Activated CD4-positive, alpha-beta memory T cell treated with anti-CD3 and anti-CD28 coated beads, Interleukin-2, amount 10 ng/mL, durations not matched to agents 7 days and 5 days (primary cell): ENCODE results near the gene LRRFIP2. TPM values are rescaled to one million over a fixed set of nuclear protein-coding genes. Genes with fewer than 3 reads are reported as not detected.

Experiments used
- CTCF ChIA-PET: fragments of 350-600 bp; sonication (Branson Sonifier 250); formaldehyde crosslinking; loops from one replicate; lab custom pipeline; 2021; ENCODE audit warnings: antibody characterized with exemption, inconsistent platforms; lab: Charles Lee
- POLR2A ChIA-PET: fragments of 350-600 bp; sonication (Branson Sonifier 250); formaldehyde crosslinking; loops from one replicate; lab custom pipeline; 2021; ENCODE audit warnings: antibody characterized with exemption; lab: Charles Lee
- DNase-seq: peaks from one replicate; pipeline ENCODE4 v3.0.0-alpha.2; 2020
- H3K27ac Mint-ChIP-seq: one replicate; pipeline ENCODE4 v1.8.0; 2021; ENCODE audit warnings: mild to moderate bottlenecking, mixed read lengths
- H3K27me3 Mint-ChIP-seq: one replicate; pipeline ENCODE4 v1.8.0; 2021; ENCODE audit warnings: mixed read lengths
- H3K36me3 Mint-ChIP-seq: one replicate; pipeline ENCODE4 v1.8.0; 2021; ENCODE audit warnings: low read depth, mixed read lengths
- H3K4me1 Mint-ChIP-seq: one replicate; pipeline ENCODE4 v1.8.0; 2021; ENCODE audit warnings: mixed read lengths
- H3K4me3 Mint-ChIP-seq: one replicate; pipeline ENCODE4 v1.8.0; 2021; ENCODE audit warnings: mild to moderate bottlenecking, mixed read lengths
- H3K9me3 Mint-ChIP-seq: one replicate; pipeline ENCODE4 v1.8.0; 2021; ENCODE audit warnings: mixed read lengths
- total RNA-seq, 2 experiments: library from RNA; stranded (reverse); gene quantifications; one replicate each; pipeline ENCODE4 v1.2.3, GENCODE V29; 2021

Gene LRRFIP2
- total RNA-seq, 2 experiments from 2014 or later: 40.5 to 43.3 TPM

GRCh38 chr3:37037352-37037751 is 137.0 kb downstream of the LRRFIP2 start:
- CTCF ChIA-PET: interaction anchor here (1.4 kb wide), 1 partner anchor 13 kb away, joined by 3 read pairs; no protein-coding TSS in a partner anchor
- DNase-seq: no peak
- no peaks in the 10 kb centered on the region for H3K27me3 Mint-ChIP-seq

GRCh38 chr3:37032961-37033360 is 141.4 kb downstream of the LRRFIP2 start:
- ChIA-PET POLR2A (no interaction called here), CTCF (interaction anchor here (2.9 kb wide), 1 partner anchor 8 kb away, joined by 13 read pairs; no protein-coding TSS in a partner anchor)
- H3K27ac Mint-ChIP-seq: no peak overlapping the region
- H3K27me3 Mint-ChIP-seq: no peaks in the 10 kb centered on the region
- H3K4me1 Mint-ChIP-seq: peaks cover 5% of the 10 kb centered on the region
- peaks cover 83% of the 10 kb centered on the region for H3K36me3 Mint-ChIP-seq
- H3K4me3 Mint-ChIP-seq: no peak overlapping the region
- no peaks in the 10 kb centered on the region for H3K9me3 Mint-ChIP-seq
- no peak for DNase-seq

More at GRCh38 chr3:37037352-37037751, 137.0 kb downstream of the LRRFIP2 start:
- Mint-ChIP-seq H3K27ac (no peak overlapping the region), H3K4me3 (no peak overlapping the region), H3K36me3 (peaks cover 80% of the 10 kb centered on the region), H3K4me1 (no peaks in the 10 kb centered on the region), H3K9me3 (no peaks in the 10 kb centered on the region)
- POLR2A ChIA-PET: interaction anchor here (1.5 kb wide), 1 partner anchor 13 kb away, joined by 3 read pairs; no protein-coding TSS in a partner anchor

GRCh38 chr3:37031096-37031682 is 143.2 kb downstream of the LRRFIP2 start:
- CTCF ChIA-PET: no interaction called here
- no peaks in the 10 kb centered on the region for H3K27me3 Mint-ChIP-seq
- POLR2A ChIA-PET: no interaction called here
- peaks cover 5% of the 10 kb centered on the region for H3K4me1 Mint-ChIP-seq
- H3K9me3 Mint-ChIP-seq: no peaks in the 10 kb centered on the region
- H3K27ac Mint-ChIP-seq: no peak overlapping the region
- peaks cover 82% of the 10 kb centered on the region for H3K36me3 Mint-ChIP-seq
- no peak overlapping the region for H3K4me3 Mint-ChIP-seq
- no peak for DNase-seq

- no peak for DNase-seq
- Mint-ChIP-seq H3K4me3 (no peak overlapping the region), H3K36me3 (peaks cover 80% of the 10 kb centered on the region), H3K4me1 (peaks cover 5% of the 10 kb centered on the region), H3K27ac (no peak overlapping the region), H3K9me3 (no peaks in the 10 kb centered on the region), H3K27me3 (no peaks in the 10 kb centered on the region)
- CTCF ChIA-PET: no interaction called here
- POLR2A ChIA-PET: no interaction called here
These were observed 143.8 kb downstream of the LRRFIP2 start for GRCh38 chr3:37030588-37030987.

GRCh38 chr3:37029516-37030163 is 144.7 kb downstream of the LRRFIP2 start:
- Mint-ChIP-seq H3K4me3 (no peak overlapping the region), H3K4me1 (peaks cover 9% of the 10 kb centered on the region), H3K36me3 (peaks cover 75% of the 10 kb centered on the region), H3K27ac (no peak overlapping the region), H3K27me3 (no peaks in the 10 kb centered on the region), H3K9me3 (no peaks in the 10 kb centered on the region)
- no peak for DNase-seq
- POLR2A ChIA-PET: no interaction called here
- CTCF ChIA-PET: no interaction called here

GRCh38 chr3:37029111-37029510 is 145.3 kb downstream of the LRRFIP2 start:
- peaks cover 74% of the 10 kb centered on the region for H3K36me3 Mint-ChIP-seq
- CTCF ChIA-PET: no interaction called here
- POLR2A ChIA-PET: no interaction called here

GRCh38 chr3:37028329-37028728 is 146.1 kb downstream of the LRRFIP2 start:
- CTCF ChIA-PET: no interaction called here
- Mint-ChIP-seq H3K9me3 (no peaks in the 10 kb centered on the region), H3K4me3 (no peak overlapping the region), H3K27me3 (no peaks in the 10 kb centered on the region), H3K4me1 (peaks cover 10% of the 10 kb centered on the region), H3K27ac (no peak overlapping the region), H3K36me3 (peaks cover 74% of the 10 kb centered on the region)
- POLR2A ChIA-PET: no interaction called here
- DNase-seq: no peak

More at GRCh38 chr3:37029111-37029510, 145.3 kb downstream of the LRRFIP2 start:
- Mint-ChIP-seq H3K4me3 (no peak overlapping the region), H3K4me1 (peaks cover 10% of the 10 kb centered on the region), H3K27ac (no peak overlapping the region), H3K27me3 (no peaks in the 10 kb centered on the region), H3K9me3 (no peaks in the 10 kb centered on the region)
- no peak for DNase-seq

GRCh38 chr3:37026851-37027250 is 147.5 kb downstream of the LRRFIP2 start:
- H3K4me3 Mint-ChIP-seq: no peak overlapping the region
- ChIA-PET POLR2A (no interaction called here), CTCF (interaction anchor here (0.6 to 0.7 kb wide), 2 partner anchors 27 to 185 kb away, joined by 3 read pairs; no protein-coding TSS in a partner anchor)
- peaks cover 10% of the 10 kb centered on the region for H3K4me1 Mint-ChIP-seq
- H3K36me3 Mint-ChIP-seq: peaks cover 74% of the 10 kb centered on the region
- H3K27ac Mint-ChIP-seq: no peak overlapping the region
- no peak for DNase-seq
- H3K9me3 Mint-ChIP-seq: no peaks in the 10 kb centered on the region
- H3K27me3 Mint-ChIP-seq: no peaks in the 10 kb centered on the region

GRCh38 chr3:37025561-37026335 is 148.6 kb downstream of the LRRFIP2 start:
- peaks cover 9% of the 10 kb centered on the region for H3K4me1 Mint-ChIP-seq
- no peak overlapping the region for H3K4me3 Mint-ChIP-seq
- H3K27me3 Mint-ChIP-seq: no peaks in the 10 kb centered on the region
- H3K36me3 Mint-ChIP-seq: peaks cover 74% of the 10 kb centered on the region
- no peak for DNase-seq
- H3K27ac Mint-ChIP-seq: no peak overlapping the region
- ChIA-PET CTCF (interaction anchor here (0.6 to 2.1 kb wide), 5 partner anchors 35 to 188 kb away, joined by 3 to 13 read pairs (median 4); no protein-coding TSS in a partner anchor), POLR2A (interaction anchor here (1.6 kb wide), 1 partner anchor 32 kb away, joined by 6 read pairs; the partner anchor contains the start of genes EPM2AIP1 and MLH1)
- H3K9me3 Mint-ChIP-seq: no peaks in the 10 kb centered on the region

- ChIA-PET POLR2A (interaction anchor here (1.0 to 1.6 kb wide), 3 partner anchors 12 to 222 kb away, joined by 3 to 6 read pairs (median 3); partner anchors contain the start of genes EPM2AIP1 and MLH1), CTCF (interaction anchor here (0.9 to 2.1 kb wide), 10 partner anchors 9 to 189 kb away, joined by 3 to 13 read pairs (median 4); partner anchors contain the start of genes EPM2AIP1, LRRFIP2 and MLH1)
- no peaks in the 10 kb centered on the region for H3K9me3 Mint-ChIP-seq
- peaks cover 6% of the 10 kb centered on the region for H3K4me1 Mint-ChIP-seq
- H3K27me3 Mint-ChIP-seq: no peaks in the 10 kb centered on the region
- no peak for DNase-seq
- no peak overlapping the region for H3K4me3 Mint-ChIP-seq
- H3K36me3 Mint-ChIP-seq: peaks cover 74% of the 10 kb centered on the region
- no peak overlapping the region for H3K27ac Mint-ChIP-seq
These were observed 149.5 kb downstream of the LRRFIP2 start for GRCh38 chr3:37024820-37025405.

GRCh38 chr3:37024092-37024491 is 150.3 kb downstream of the LRRFIP2 start:
- Mint-ChIP-seq H3K27me3 (no peaks in the 10 kb centered on the region), H3K27ac (no peak overlapping the region), H3K9me3 (no peaks in the 10 kb centered on the region), H3K36me3 (peaks cover 79% of the 10 kb centered on the region), H3K4me3 (no peak overlapping the region), H3K4me1 (peaks cover 6% of the 10 kb centered on the region)
- POLR2A ChIA-PET: interaction anchor here (1.0 to 1.6 kb wide), 3 partner anchors 13 to 223 kb away, joined by 3 to 6 read pairs (median 3); partner anchors contain the start of genes EPM2AIP1 and MLH1
- DNase-seq: no peak
- CTCF ChIA-PET: interaction anchor here (0.9 to 2.1 kb wide), 9 partner anchors 10 to 190 kb away, joined by 3 to 13 read pairs (median 4); partner anchors contain the start of genes EPM2AIP1, LRRFIP2 and MLH1

- Mint-ChIP-seq H3K4me3 (no peak overlapping the region), H3K27me3 (no peaks in the 10 kb centered on the region), H3K27ac (no peak overlapping the region), H3K4me1 (no peaks in the 10 kb centered on the region), H3K36me3 (peaks cover 75% of the 10 kb centered on the region), H3K9me3 (no peaks in the 10 kb centered on the region)
- ChIA-PET CTCF (no interaction called here), POLR2A (no interaction called here)
- DNase-seq: no peak
These were observed 156.7 kb downstream of the LRRFIP2 start for GRCh38 chr3:37017683-37018082.
